Esophagus muscularis mucosa (tissue), 4 donors: ENCODE data around the gene CHCHD3. TPM values are rescaled to one million over a fixed set of nuclear protein-coding genes. Genes with fewer than 3 reads are reported as not detected.

ENCODE experiments used
- DNase-seq: peaks from one replicate; pipeline ENCODE4 v3.0.0-alpha.2; 2017; ENCODE audit errors: extremely low spot score
- H3K27ac ChIP-seq, 4 donors: fragments of 200-600 bp; sonication (generic); replicated peaks in 1 of 4; 1 replicate in 3 of 4; 2 replicates in 1 of 4; pipeline ENCODE4 v1.5.1; 2016 to 2019; ENCODE audit warnings: mild to moderate bottlenecking in 1 of 4
- H3K27me3 ChIP-seq, 4 donors: fragments of 200-600 bp; sonication (generic); one replicate each; pipeline versions ENCODE4 v1.5.1 to v1.6.0; 2016 to 2019
- H3K36me3 ChIP-seq, 4 donors: fragments of 200-600 bp; sonication (generic); one replicate each; pipeline ENCODE4 v1.5.1; 2016 to 2019
- H3K4me1 ChIP-seq, 4 donors: fragments of 200-600 bp; sonication (generic); one replicate each; pipeline ENCODE4 v1.5.1; 2016 to 2019
- H3K4me3 ChIP-seq, 4 donors: fragments of 200-600 bp; sonication (generic); 1 replicate in 2 of 4; 2 replicates in 2 of 4; pipeline ENCODE4 v1.5.1; 2016 to 2019; ENCODE audit warnings: mild to moderate bottlenecking in 4 of 4, moderate library complexity in 1 of 4
- H3K9me3 ChIP-seq, 4 donors: fragments of 200-600 bp; sonication (generic); 1 replicate in 3 of 4; 2 replicates in 1 of 4; pipeline ENCODE4 v1.5.1; 2016 to 2019
- CTCF ChIP-seq, 3 experiments: fragments of 200-600 bp in 2 of 3; fragments of 450-650 bp in 1 of 3; sonication (generic) in 2 of 3; IDR thresholded peaks; one replicate each; pipeline ENCODE4 v1.5.1; 2017 to 2019; ENCODE audit warnings: antibody characterized with exemption in 3 of 3, mild to moderate bottlenecking in 2 of 3, moderate library complexity in 1 of 3
- EP300 ChIP-seq: sonication (generic); formaldehyde crosslinking; IDR thresholded peaks from one replicate; pipeline ENCODE4 v1.6.1; 2017; ENCODE audit warnings: antibody characterized with exemption
- POLR2A ChIP-seq: fragments of 450-650 bp; IDR thresholded peaks from one replicate; pipeline ENCODE4 v1.6.1; 2017; ENCODE audit warnings: antibody characterized with exemption, moderate library complexity, mild to moderate bottlenecking, low read depth
- POLR2AphosphoS5 ChIP-seq, 2 donors: sonication (generic); formaldehyde crosslinking; IDR thresholded peaks; one replicate each; pipeline ENCODE4 v1.6.1; 2017; ENCODE audit warnings: antibody characterized with exemption in 2 of 2
- WGBS: methylation state at CpG from one replicate; pipeline ENCODE4 v1.1.5; 2018; 5-methylcytosine and 5-hydroxymethylcytosine counted together
- intact Hi-C: fragments of 100-400 bp; cut with DNase I; formaldehyde crosslinking; loops from one replicate; pipeline ENCODE4 v1.15.1; 2023
- total RNA-seq, 4 donors: library from RNA; depleted of rRNA; stranded (reverse); fragments of >200 nt; gene quantifications; one replicate each; pipeline versions ENCODE4 v1.1.0 to v1.2.1, GENCODE V29; 2016

Gene CHCHD3
- total RNA-seq, 4 donors from 2014 or later = 58.6 to 74.3 (median 68.9) TPM

GRCh38 chr7:133022661-133023060, 59.2 kb downstream of the CHCHD3 start:
- intact Hi-C loops = no loop called here
- H3K9me3 ChIP-seq = no peaks in the 10 kb centered on the region
- peaks cover 0 to 6% (median 0%) of the 10 kb centered on the region in 4 donors for H3K36me3 ChIP-seq
- H3K4me3 ChIP-seq = no peak overlapping the region
- no peaks in the 10 kb centered on the region for H3K27me3 ChIP-seq
- H3K27ac ChIP-seq = no peak overlapping the region
- no peak for DNase-seq
- peaks cover 0 to 14% (median 3%) of the 10 kb centered on the region in 4 donors for H3K4me1 ChIP-seq
- no peak for TF ChIP-seq EP300
- TF ChIP-seq POLR2A = no peak
- no peak for TF ChIP-seq POLR2AphosphoS5 (IDR thresholded peaks at IDR 0.05)
- no peak for TF ChIP-seq CTCF (IDR thresholded peaks at IDR 0.05)

GRCh38 chr7:133021196-133021595, 60.7 kb downstream of the CHCHD3 start:
- Histone ChIP-seq H3K36me3 (peaks cover 0 to 6% (median 0%) of the 10 kb centered on the region in 4 donors), H3K27me3 (no peaks in the 10 kb centered on the region), H3K4me1 (peaks cover 0 to 27% (median 8%) of the 10 kb centered on the region in 4 donors), H3K27ac (no peak overlapping the region), H3K4me3 (no peak overlapping the region), H3K9me3 (no peaks in the 10 kb centered on the region)
- TF ChIP-seq CTCF (IDR thresholded peaks at IDR 0.05) (no peak), EP300 (no peak), POLR2A (no peak), POLR2AphosphoS5 (IDR thresholded peaks at IDR 0.05) (no peak)
- no peak for DNase-seq
- 57% methylated on average over 3 of the region's 3 CpGs for WGBS
- intact Hi-C loops = no loop called here

GRCh38 chr7:133020496-133020895, 61.4 kb downstream of the CHCHD3 start:
- Histone ChIP-seq H3K27ac (no peak overlapping the region), H3K9me3 (no peaks in the 10 kb centered on the region), H3K4me1 (peaks cover 0 to 28% (median 10%) of the 10 kb centered on the region in 4 donors), H3K36me3 (peaks cover 0 to 6% (median 0%) of the 10 kb centered on the region in 4 donors), H3K27me3 (no peaks in the 10 kb centered on the region), H3K4me3 (no peak overlapping the region)
- intact Hi-C loops = no loop called here
- TF ChIP-seq CTCF (IDR thresholded peaks at IDR 0.05) (no peak), POLR2AphosphoS5 (IDR thresholded peaks at IDR 0.05) (no peak), POLR2A (no peak), EP300 (no peak)
- WGBS = 91% methylated on average over 6 of the region's 6 CpGs
- no peak for DNase-seq

GRCh38 chr7:133019590-133019989, 62.3 kb downstream of the CHCHD3 start:
- Histone ChIP-seq H3K9me3 (no peaks in the 10 kb centered on the region), H3K4me1 (peaks cover 0 to 23% (median 10%) of the 10 kb centered on the region in 4 donors), H3K27ac (no peak overlapping the region), H3K4me3 (no peak overlapping the region), H3K27me3 (no peaks in the 10 kb centered on the region), H3K36me3 (peaks cover 0 to 6% (median 0%) of the 10 kb centered on the region in 4 donors)
- intact Hi-C loops = no loop called here
- DNase-seq = no peak
- 97% methylated on average over 2 of the region's 2 CpGs for WGBS
- TF ChIP-seq POLR2A = no peak
- TF ChIP-seq EP300 = no peak
- TF ChIP-seq CTCF (IDR thresholded peaks at IDR 0.05) = no peak
- no peak for TF ChIP-seq POLR2AphosphoS5 (IDR thresholded peaks at IDR 0.05)

GRCh38 chr7:133016604-133017003, 65.3 kb downstream of the CHCHD3 start:
- intact Hi-C loops = no loop called here
- H3K4me1 ChIP-seq = peaks cover 0 to 14% (median 7%) of the 10 kb centered on the region in 4 donors
- no peak for TF ChIP-seq EP300
- TF ChIP-seq POLR2A = no peak
- TF ChIP-seq CTCF (IDR thresholded peaks at IDR 0.05) = no peak
- no peak for TF ChIP-seq POLR2AphosphoS5 (IDR thresholded peaks at IDR 0.05)
- WGBS = 64% methylated on average over 4 of the region's 4 CpGs
- no peaks in the 10 kb centered on the region for H3K9me3 ChIP-seq
- no peaks in the 10 kb centered on the region for H3K27me3 ChIP-seq
- no peak overlapping the region for H3K27ac ChIP-seq
- H3K4me3 ChIP-seq = no peak overlapping the region
- peaks cover 0 to under 1% (median 0%) of the 10 kb centered on the region in 4 donors for H3K36me3 ChIP-seq
- no peak for DNase-seq
